Measurements from ENCODE around the gene NPAS2.

Gene NPAS2

DNA sequence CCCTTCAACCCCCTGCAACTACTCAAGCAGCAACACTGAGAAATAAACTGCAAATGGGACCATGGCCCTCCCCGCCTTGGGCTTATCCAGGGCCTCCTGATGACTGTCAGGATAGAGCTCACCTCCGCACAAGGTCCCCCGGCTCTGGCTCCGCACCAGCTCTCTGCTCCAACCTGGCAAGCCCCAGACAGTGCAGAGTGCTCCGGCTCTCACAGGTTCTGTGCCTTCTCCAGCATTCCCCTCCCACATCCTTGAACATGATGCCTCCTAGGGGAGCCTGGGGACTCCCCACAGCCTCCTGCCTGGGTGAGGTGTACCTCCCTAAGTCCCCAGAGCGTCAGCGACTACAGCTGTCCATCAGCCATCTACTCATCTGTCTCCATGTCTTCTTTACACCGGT is 26.7 kb upstream of the NPAS2 start:
- no peak for DNase-seq (ENCODE audit: low read depth, low spot score)

DNA sequence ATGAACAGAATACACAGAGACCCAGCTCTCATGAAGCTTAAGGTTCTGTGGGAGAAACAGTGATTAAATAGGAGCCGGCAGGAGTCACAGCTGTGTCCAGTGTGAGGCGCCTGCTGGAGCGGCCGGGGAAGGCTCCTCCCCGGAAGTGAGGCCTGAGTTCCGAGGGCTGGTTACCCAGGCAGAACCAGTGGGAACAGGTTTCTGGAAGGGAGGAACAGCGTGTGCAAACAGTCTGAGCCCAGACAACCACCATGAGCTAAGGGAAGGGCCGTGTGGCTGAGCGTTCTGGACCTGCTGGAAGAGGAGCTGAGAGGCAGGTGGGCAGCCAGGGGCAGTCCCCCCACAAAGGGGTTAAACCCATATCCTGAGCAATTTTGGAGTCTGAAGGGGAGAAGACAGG is 26.0 kb upstream of the NPAS2 start:
- DNase-seq (ENCODE audit: low read depth, low spot score) = no peak

DNA sequence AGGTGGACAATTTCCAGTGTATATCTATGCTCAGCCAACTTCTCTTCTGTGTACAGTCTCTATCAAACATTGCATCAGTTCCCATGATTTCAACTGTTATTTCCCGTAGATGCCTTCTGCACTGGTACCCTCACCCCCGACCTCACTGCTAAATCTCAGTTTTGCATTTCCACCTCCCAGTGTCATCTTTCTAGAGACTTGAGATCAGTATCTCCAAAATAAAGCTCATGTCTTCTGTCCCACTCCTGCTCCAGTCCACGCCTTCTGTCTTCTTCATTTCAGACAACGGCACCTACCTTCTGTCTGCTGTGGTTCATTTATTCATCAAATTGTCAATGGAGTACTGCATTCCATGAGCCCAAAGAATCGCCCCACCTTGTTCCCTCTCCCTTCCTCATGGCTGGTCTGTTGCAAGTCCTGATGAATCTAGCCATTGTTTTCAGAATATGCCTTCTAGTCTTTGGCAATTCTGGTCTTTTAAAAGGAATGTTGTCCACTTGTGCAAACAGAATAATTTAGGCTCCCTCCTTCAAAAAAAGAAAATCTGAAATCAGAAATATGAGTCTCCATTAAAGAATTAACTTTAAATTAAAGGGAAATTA is 23.3 kb upstream of the NPAS2 start:
- DNase-seq (ENCODE audit: low read depth, low spot score) = no peak

DNA sequence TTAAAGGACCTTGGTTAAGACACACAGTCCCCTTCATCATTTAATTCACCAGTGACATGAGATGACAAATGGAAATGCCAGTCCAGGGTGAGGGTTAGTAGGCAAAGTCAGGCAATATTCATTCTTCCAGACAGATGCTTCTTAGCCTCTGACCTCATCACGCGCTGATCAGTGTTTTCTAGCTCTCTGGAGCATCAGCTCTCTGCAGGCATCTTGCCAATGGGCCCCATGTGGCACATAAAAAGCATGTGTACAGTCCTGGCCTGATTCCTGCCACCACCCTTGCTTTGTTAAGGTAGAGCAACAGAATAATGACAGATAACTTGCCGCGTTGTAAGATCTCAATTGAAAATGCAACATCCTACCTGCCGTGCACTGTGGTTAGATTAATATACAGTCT is 20.3 kb upstream of the NPAS2 start:
- DNase-seq (ENCODE audit: low read depth, low spot score) = no peak

DNA sequence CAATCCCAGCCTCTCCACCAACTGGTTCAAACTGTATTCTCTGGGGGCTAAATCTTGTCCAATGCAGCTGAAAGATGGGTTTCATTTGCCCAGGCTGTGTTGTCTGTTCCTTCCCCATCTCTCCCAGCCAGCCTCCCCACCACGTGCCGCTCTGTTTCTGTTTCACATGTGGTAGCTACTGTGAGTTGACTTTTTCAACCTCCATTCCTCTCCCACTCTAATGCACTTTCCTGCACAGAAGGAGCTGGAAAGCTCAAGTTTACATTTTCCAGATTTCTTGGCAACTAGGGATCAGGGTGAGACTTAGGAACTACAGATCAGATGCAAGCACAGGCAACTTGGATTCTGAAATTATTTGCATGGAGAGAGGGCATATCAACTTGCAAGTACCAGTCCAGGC is 19.0 kb upstream of the NPAS2 start:
- no peak for DNase-seq (ENCODE audit: low read depth, low spot score)

DNA sequence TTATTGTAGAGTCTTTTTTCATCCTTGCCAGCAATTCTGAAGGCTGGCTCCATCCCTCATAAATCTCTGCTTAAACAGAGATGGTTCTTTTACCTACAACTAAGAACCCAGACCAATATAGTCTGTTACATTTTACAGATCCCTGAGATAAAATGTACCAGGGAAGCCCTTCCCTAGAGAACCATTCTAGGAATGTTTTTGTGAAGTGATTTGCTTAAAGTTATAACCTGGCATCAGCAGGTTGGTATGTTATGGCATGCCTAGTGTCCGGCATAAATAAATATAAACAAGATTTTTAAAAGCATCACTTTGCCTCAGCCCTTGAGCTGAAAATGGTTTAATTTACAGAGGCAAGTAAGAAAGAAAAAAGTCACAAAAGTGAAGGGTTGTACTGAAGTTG is 18.5 kb upstream of the NPAS2 start:
- no peak for DNase-seq (ENCODE audit: low read depth, low spot score)

DNA sequence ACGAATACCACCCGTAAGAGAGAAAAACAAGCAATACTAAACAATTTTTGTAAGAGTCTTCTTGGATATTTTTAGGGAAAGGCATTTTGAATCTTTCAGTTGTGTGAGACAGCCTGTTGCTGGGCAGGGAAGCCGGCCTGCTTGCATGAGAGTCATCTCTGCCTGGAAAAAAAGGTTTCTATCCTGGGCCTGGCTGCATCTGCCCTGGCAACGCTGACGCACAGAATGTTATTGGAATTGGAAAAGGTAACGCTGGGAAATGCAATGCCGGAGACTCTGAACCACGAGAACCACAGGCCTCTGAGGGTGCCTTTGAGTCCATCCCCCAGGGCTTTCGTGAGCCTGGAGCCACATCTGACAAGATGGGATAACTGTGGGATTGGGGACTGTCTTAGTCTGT is 17.9 kb upstream of the NPAS2 start:
- DNase-seq (ENCODE audit: low read depth, low spot score) = no peak

DNA sequence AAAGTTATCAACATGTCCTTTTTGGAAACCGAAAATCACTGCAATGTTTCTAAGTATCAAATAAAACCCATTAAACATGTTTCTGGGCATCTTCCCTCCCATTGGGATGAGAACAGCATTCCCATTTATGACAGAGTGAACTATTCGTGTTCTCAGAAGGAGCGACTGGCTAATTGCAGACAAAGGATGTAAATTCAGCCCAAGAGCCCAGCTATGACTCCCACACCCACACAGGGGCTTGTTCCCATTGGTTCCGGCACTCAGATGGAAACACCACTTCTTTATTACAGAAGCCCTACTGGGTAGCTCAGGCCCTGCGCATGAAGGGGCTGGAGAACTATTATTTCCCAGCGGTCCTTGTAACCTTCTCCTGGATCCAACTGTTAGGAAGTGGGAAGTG is 16.6 kb upstream of the NPAS2 start:
- no peak for DNase-seq (ENCODE audit: low read depth, low spot score)

DNA sequence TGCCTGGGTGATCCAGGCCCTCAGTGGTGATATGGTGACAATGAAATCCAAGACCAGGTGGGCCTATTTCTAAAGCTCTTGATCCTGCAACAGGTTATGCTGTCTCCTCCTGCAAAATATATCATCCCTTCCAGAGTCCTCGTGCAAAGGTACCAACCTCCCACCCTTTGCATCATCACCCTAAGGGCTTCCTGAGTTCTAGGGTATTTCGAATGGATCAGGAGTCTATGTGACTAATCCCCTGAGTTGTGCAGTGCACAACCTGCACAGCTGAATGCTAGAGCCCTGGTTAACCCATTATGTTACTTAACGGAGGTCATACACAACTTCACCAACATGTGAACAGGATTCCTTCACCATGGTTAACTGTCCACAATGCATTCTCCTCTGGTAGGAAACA is 13.4 kb upstream of the NPAS2 start:
- no peak for DNase-seq (ENCODE audit: low read depth, low spot score)

DNA sequence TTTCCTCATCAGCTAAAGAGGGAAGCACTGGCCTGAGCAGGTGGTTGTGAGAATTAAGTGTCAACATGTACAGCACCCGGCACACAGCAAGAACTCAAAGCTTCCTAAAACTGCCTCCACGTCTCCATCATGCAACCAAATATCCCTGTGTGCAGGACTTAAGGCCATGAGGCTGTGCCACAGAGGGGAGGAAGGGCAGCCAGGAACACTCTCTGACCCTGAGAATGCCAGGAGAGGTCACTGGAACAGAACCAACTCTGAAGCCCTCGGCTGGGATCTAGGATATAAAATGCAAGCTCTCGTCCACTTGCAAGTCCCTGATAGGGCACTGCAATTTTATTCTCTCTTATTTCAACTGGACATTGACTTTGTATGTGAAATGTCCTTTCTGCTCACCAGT is 12.2 kb upstream of the NPAS2 start:
- no peak for DNase-seq (ENCODE audit: low read depth, low spot score)

DNA sequence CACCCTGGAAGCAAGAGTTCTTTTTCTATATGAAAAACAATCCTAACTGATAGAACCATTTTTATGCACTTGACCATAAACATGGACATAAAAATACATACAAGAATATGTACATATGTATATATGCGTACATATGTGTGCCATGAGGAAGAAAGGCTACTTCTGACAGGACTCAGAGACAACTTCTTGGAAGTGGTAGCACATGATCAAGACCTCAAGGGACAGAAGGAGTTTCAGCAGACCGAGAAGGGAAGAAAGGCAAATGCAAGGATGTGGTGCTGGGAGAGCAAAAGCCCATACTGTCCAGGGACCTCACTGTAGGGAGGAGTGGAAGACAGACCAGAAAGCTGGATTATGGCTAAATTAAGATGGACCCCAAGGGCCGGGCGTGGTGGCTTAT is 11.4 kb upstream of the NPAS2 start:
- DNase-seq (ENCODE audit: low read depth, low spot score) = no peak

DNA sequence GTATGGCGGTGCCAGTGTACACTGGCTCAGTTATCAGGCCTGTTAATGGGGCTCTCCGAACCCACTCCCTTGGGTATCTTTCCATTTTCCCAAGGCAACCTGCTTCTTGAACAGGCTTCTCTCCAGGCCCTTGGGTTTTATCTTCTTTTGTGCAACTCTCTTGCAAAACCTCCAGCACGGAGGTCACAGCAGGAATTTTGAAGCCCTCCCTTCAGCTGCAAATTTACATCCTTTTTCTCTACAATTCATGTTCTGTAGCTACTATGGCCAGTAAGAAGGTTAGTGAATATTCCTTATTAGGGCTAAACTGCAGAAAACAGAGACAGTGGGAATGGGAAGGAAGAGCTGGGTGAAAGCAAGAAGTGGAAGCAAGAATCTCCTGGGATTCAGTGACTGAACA is 10.4 kb upstream of the NPAS2 start:
- DNase-seq (ENCODE audit: low read depth, low spot score) = no peak

DNA sequence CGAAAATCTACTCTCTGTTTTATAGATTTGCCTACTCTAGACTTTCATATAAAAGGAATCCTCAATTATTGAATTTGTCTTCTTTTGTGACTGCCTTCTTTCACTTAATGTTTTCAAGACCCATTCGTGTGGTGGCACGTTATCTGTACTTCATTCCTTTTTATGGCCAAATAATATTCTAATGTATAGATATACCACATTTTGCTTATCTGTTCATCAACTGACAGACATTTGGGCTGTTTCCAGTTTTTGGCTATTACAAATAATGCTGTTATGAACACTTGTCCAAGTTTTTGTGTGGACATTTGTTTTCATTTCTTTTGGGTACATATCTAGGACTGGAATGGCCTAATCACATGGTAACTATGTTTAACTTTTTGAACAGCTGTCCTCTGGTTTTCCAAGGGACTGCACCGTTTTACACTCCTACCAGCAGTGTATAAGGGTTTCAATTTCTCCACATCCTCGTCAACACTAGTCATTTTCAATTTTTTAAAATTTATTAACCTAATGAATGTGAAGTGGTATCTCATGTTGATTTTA is 9.3 kb upstream of the NPAS2 start:
- DNase-seq (ENCODE audit: low read depth, low spot score) = no peak

DNA sequence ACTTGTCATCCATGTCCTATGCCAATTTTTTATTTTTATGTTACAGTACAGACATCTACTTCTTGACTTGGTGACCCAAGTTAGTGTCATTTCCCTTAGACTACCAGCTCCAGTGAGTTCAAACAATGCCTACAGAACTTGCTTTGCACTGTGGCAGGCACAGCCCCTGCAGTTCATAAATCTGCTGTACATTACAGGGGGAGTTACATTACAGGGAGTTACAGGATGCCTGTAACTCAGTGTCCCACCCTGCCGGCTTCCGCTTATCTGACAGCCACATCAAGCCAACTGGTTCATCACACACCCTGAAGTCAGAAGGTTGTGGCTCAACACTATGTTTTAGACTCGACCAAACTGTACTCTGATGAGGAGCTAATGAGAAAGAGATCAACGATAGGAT is 7.8 kb upstream of the NPAS2 start:
- DNase-seq (ENCODE audit: low read depth, low spot score) = no peak

DNA sequence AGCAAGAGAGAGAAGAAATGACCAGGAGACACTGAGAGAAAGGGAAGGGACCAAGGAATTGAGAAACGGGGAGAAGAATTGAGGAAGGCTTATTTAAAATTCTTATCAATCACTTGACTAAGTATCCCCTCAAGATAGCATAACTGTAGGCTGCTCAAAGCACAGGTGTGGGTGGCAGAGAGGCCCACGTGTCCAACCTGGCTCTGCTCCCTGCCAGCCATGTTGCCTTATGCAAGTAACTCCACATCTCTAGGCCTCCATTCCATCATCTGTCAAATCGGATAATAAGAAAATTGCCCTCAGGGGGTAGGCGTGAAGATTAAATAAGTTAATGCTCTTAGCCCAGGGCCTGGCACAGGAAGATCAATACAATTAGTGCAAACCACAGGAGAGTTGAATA is 7.4 kb upstream of the NPAS2 start:
- DNase-seq (ENCODE audit: low read depth, low spot score) = no peak

DNA sequence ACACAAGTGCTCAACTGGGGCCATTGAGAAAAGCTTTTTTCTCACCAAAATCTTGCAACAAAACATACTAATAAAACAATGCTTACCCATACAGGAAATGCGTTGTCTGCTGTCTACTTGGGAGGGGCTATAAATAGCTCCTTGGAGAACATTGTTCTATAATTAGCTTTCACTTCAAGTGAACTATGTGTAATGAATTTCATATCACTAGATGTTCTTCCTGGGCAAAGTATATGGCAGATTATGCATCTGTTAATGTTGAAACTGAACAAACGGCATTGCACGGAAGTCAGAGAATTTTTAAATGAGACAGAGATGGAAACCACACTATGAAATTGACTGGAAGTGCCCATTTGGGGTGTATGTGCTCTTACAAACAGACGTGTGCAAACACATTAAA is 6.4 kb upstream of the NPAS2 start:
- DNase-seq (ENCODE audit: low read depth, low spot score) = no peak

DNA sequence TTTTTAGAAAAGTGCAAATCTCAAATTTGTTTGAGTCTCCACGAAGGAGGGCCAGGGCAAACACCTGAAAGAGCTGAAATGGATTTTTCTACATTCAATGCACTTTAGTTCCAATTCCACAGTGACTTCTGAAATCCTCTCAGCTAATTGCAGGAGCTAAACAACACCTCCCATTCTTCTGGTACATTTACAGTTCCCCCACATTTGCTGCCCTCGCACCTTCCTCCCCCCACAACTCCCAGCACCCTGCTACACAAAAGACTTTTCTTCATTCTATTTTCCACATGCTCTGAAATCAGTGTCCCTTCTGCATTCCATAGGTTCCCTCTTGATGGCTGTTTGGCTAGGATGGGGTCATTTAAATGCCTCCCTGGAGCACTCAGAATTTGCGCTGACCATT is 5.9 kb upstream of the NPAS2 start:
- DNase-seq (ENCODE audit: low read depth, low spot score) = no peak

DNA sequence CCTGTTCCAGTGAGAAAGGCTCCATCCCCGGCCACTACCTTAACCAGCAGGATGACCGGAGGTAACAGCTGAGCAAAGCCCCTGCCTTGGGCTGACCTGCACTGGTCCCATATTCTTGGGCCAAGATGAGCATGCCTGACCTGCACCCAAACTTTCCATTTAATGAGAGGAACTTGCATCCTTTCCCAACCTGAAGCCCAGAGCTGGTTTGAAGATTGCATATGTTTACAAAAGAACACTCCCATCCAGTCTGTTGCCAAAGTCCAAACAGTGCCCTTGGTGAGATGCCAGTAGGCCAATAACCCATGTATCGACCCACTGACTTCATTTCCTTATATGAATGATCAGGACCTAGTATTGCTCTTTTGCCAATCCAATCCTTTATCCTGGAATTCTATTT is 5.5 kb upstream of the NPAS2 start:
- no peak for DNase-seq (ENCODE audit: low read depth, low spot score)

DNA sequence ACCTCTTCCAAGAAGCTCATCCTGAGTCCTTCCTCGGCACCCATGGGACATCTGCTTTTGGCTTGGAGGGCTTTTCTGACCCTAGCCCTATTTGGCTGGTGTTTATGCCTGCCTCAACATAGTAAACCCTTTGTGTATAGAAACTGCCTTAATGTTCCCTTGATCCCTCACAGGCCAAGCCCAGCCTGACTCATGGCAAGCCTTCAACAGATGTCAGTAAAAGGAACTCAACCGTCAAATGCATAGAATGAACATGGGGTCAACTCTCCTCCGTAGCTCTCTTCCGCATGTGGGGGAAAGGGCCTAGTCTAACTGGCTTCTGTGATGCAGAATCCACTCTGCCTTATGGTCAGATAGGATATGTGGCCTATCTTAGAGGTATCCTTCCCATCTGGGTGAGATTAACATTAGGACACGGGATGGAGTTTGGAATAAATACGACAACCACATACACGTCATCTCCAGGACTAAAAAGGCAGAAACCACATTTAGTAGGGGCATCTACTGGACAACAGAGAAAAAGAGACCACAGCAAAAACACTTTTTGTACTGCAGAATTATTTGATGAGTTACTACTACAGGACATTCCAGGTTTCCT is 2.5 kb upstream of the NPAS2 start:
- no peak for DNase-seq (ENCODE audit: low read depth, low spot score)

DNA sequence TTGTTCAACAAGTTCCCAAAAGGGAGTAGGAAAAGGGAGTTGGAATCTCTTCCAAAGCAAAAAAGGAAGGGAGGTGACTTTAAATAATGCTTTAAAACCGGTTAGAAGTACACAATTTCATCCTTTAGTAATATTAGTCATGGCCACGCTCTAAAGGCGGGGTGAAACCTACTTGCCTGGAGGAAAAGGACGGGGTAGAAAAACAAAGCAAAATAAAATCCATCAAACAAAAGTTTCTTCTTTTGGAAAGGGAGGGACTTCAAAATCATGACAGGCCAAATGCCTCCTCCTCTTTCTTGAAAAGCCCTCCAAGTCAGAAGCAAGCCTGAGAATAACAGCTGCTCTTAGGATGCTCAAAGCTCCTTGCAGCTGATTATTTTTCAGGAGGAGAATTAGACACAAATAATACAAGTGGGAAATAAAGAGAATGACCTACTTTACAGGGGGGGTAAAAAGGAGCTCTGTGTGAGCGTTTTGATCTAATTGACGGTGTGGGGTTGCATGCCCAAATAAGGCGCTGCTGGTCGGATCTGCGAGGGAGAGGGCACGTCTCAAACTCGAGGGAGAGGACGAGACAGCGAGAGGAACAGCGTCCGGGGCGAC is 1.8 kb upstream of the NPAS2 start:
- no peak for DNase-seq (ENCODE audit: low read depth, low spot score)

DNA sequence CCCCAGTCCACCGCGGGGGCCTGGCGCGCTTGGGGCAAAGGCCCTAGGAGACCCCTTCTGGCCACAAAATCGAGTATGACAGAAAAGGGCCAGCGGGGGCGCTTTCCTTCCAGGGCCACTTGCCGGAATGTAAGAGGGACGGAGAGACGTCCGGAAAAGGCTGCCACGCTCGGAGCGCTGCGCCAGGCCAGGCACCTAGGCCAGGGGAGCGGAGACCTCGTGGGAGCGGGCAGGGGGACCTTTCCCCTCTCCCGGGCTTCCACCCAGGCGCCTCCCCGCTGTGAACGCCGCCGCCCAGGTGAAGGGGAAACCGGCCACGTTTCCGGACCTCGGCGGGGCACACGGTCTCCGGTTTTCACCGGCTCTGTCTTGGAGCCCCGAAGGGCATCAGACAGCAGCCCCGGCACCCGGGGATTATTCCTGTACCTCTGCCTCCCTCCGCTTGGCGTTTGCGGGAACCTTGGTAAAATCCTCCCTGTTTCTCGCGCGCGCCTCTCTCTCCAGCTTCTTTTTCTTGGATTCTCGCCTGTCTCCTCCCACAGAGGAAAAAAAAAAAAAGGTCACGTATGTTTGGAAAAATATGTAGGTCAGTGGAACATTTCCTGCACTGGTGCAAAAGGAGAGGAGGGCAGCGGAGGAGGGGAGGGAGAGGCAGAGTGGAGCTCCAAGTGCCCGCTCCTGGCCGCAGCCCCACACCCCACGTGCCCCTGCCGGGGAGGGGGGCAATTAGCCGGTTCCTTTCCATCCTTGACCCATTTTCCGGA is 1.2 kb upstream of the NPAS2 start:
- DNase-seq (ENCODE audit: low read depth, low spot score) = no peak

DNA sequence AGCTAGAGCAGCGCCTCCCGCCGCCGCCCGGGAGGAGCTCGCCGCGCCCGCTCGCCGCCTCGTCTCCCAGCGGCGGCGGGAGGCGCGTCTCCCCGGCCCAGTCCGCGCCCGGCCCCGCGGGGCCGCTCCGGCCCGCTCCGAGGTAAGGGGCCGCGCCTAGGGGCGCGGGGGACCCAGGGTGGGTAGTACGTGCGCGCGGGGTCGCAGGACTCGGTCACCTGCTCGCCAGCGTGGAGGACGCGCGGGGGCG is 259 bp downstream of the NPAS2 start:
- DNase-seq (ENCODE audit: low read depth, low spot score) = no peak

All from iPS DF 19.7 (cell line).